Stimulated activated CD8-positive, alpha-beta memory T cell treated with anti-CD3 and anti-CD28 coated beads, Interleukin-4, amount 100 ng/mL, for 24 hours (primary cell): Measurements from ENCODE around the gene ZNF316.
"Not testable (repeated sequence)": the region's sequence is repeated elsewhere in the genome, so short reads cannot be mapped to it uniquely, and the experiment has no call there.

ENCODE experiments used
- DNase-seq: peaks from one replicate; pipeline ENCODE4 v3.0.0-alpha.2; 2020; ENCODE audit warnings: low read depth

Gene ZNF316

GRCh38 chr7:6647080-6647479, 10.0 kb downstream of the ZNF316 start:
- no peak for DNase-seq

GRCh38 chr7:6647541-6647940, 10.4 kb downstream of the ZNF316 start:
- no peak for DNase-seq

- DNase-seq = no peak
Observed at GRCh38 chr7:6648066-6648814, 11.1 kb downstream of the ZNF316 start.

- no peak for DNase-seq
Observed at GRCh38 chr7:6648815-6649104, 11.6 kb downstream of the ZNF316 start.

GRCh38 chr7:6649241-6649961, 12.3 kb downstream of the ZNF316 start:
- no peak for DNase-seq

- DNase-seq = no peak
Observed at GRCh38 chr7:6650086-6650485, 13.0 kb downstream of the ZNF316 start.

GRCh38 chr7:6650521-6651011, 13.4 kb downstream of the ZNF316 start:
- DNase-seq = no peak

GRCh38 chr7:6651851-6652445, 14.8 kb downstream of the ZNF316 start:
- DNase-seq = no peak

- no peak for DNase-seq
Observed at GRCh38 chr7:6652446-6653011, 15.4 kb downstream of the ZNF316 start.

- DNase-seq = no peak
Observed at GRCh38 chr7:6653071-6654003, 16.2 kb downstream of the ZNF316 start.

GRCh38 chr7:6654113-6654841, 17.2 kb downstream of the ZNF316 start:
- DNase-seq = no peak

GRCh38 chr7:6654842-6655610, 17.9 kb downstream of the ZNF316 start:
- DNase-seq = no peak

GRCh38 chr7:6655636-6656385, 18.7 kb downstream of the ZNF316 start:
- DNase-seq = no peak

GRCh38 chr7:6656413-6656812, 19.3 kb downstream of the ZNF316 start:
- DNase-seq = no peak

- no peak for DNase-seq
Observed at GRCh38 chr7:6658618-6659345, 21.7 kb downstream of the ZNF316 start.

- DNase-seq = not testable (repeated sequence)
Observed at GRCh38 chr7:6670851-6671250, 33.7 kb downstream of the ZNF316 start.

- no peak for DNase-seq
Observed at GRCh38 chr7:6675807-6676405, 38.8 kb downstream of the ZNF316 start.

GRCh38 chr7:6680146-6680545, 43.0 kb downstream of the ZNF316 start:
- DNase-seq = no peak
